GM23338 (cell line): ENCODE data around the gene CD83. TPM values are rescaled to one million over a fixed set of nuclear protein-coding genes. Genes with fewer than 3 reads are reported as not detected.

ENCODE experiments used
- ATAC-seq: fragments of 200-7000 bp; cut with Tn5 transposase; 3 replicates; pipeline ENCODE4 v1.9.1; 2020
- DNase-seq: peaks from one replicate; pipeline ENCODE4 v3.0.0-alpha.2; 2015; ENCODE audit warnings: low spot score
- H2AFZ ChIP-seq: fragments of 200-600 bp; sonication (generic); 2 replicates; pipeline ENCODE4 v1.8.0; 2016; ENCODE audit warnings: antibody characterized with exemption, mild to moderate bottlenecking, moderate library complexity
- H3F3A ChIP-seq: fragments of 200-600 bp; sonication (generic); replicated peaks from 2 replicates; pipeline ENCODE4 v1.8.0; 2017; ENCODE audit warnings: antibody characterized with exemption, mixed run types, low read depth
- H3K27ac ChIP-seq: fragments of 200-600 bp; sonication (generic); 2 replicates; pipeline ENCODE4 v1.6.1; 2016; ENCODE audit warnings: low read depth
- H3K27me3 ChIP-seq: fragments of 200-600 bp; sonication (generic); 2 replicates; pipeline ENCODE4 v1.8.0; 2016; ENCODE audit warnings: mild to moderate bottlenecking, mixed run types, moderate library complexity; ENCODE audit not compliant: insufficient read depth
- H3K36me3 ChIP-seq: fragments of 200-600 bp; sonication (generic); 2 replicates; pipeline ENCODE4 v1.8.0; 2016; ENCODE audit warnings: mild to moderate bottlenecking; ENCODE audit not compliant: insufficient read depth
- H3K4me1 ChIP-seq: fragments of 200-600 bp; sonication (generic); 2 replicates; pipeline ENCODE4 v1.8.0; 2016; ENCODE audit warnings: mild to moderate bottlenecking, moderate library complexity; ENCODE audit not compliant: insufficient read depth
- H3K4me2 ChIP-seq: fragments of 200-600 bp; sonication (generic); 2 replicates; pipeline ENCODE4 v1.7.1; 2017; ENCODE audit warnings: mixed run types
- H3K4me3 ChIP-seq: fragments of 200-600 bp; sonication (generic); 2 replicates; pipeline ENCODE4 v1.6.1; 2016; ENCODE audit warnings: mixed run types
- H3K79me2 ChIP-seq: fragments of 200-600 bp; sonication (generic); replicated peaks from 2 replicates; pipeline ENCODE4 v1.8.0; 2017; ENCODE audit warnings: mild to moderate bottlenecking; ENCODE audit not compliant: insufficient read depth
- H3K9me2 ChIP-seq: fragments of 200-600 bp; sonication (generic); 2 replicates; pipeline ENCODE4 v1.8.0; 2017; ENCODE audit not compliant: insufficient read depth
- H4K20me1 ChIP-seq: fragments of 200-600 bp; sonication (generic); replicated peaks from 2 replicates; pipeline ENCODE4 v1.8.0; 2017; ENCODE audit warnings: mild to moderate bottlenecking; ENCODE audit not compliant: insufficient read depth
- H3K27ac Mint-ChIP-seq: 2 replicates; pipeline ENCODE4 v1.8.0; 2020; ENCODE audit warnings: inconsistent platforms, mild to moderate bottlenecking, moderate library complexity, mixed read lengths
- H3K27me3 Mint-ChIP-seq: 3 replicates; pipeline ENCODE4 v1.8.0; 2022; ENCODE audit warnings: low read depth, mild to moderate bottlenecking, moderate library complexity, mixed read lengths, inconsistent platforms; ENCODE audit not compliant: insufficient read depth, poor library complexity
- H3K36me3 Mint-ChIP-seq: 3 replicates; pipeline ENCODE4 v1.8.0; 2021; ENCODE audit warnings: low read depth, mild to moderate bottlenecking, inconsistent platforms, moderate library complexity, mixed read lengths
- H3K4me1 Mint-ChIP-seq: 3 replicates; pipeline ENCODE4 v1.8.0; 2020; ENCODE audit warnings: mild to moderate bottlenecking, inconsistent platforms, mixed read lengths
- H3K4me3 Mint-ChIP-seq: 3 replicates; pipeline ENCODE4 v1.8.0; 2021; ENCODE audit warnings: moderate library complexity, mild to moderate bottlenecking, inconsistent platforms, mixed read lengths
- H3K9me3 Mint-ChIP-seq: 3 replicates; pipeline ENCODE4 v1.8.0; 2020; ENCODE audit warnings: moderate library complexity, mild to moderate bottlenecking, inconsistent platforms, mixed read lengths
- CREB1 ChIP-seq: fragments of 250-450 bp; sonication (Bioruptor Pico); IDR thresholded peaks from 2 replicates; pipeline ENCODE4 v1.5.0; 2020; ENCODE audit warnings: low read depth, mild to moderate bottlenecking, moderate library complexity
- CTCF ChIP-seq, 2 experiments: fragments of 200-600 bp in 1 of 2; sonication (generic) in 1 of 2; conservative IDR thresholded peaks; 2 replicates each; pipeline versions ENCODE4 v1.5.1 to v1.6.1; 2016 to 2017; ENCODE audit warnings: antibody characterized with exemption in 2 of 2, low read depth in 2 of 2, mild to moderate bottlenecking in 2 of 2, moderate library complexity in 1 of 2
- EZH2 ChIP-seq: fragments of 200-600 bp; sonication (generic); IDR thresholded peaks from one replicate; pipeline ENCODE4 v1.8.0; 2017; ENCODE audit warnings: antibody characterized with exemption, mild to moderate bottlenecking, low read depth; ENCODE audit not compliant: unreplicated experiment
- EZH2phosphoT487 ChIP-seq: fragments of 200-600 bp; sonication (generic); IDR thresholded peaks from one replicate; pipeline ENCODE4 v1.8.1; 2018; ENCODE audit warnings: antibody characterized with exemption; ENCODE audit not compliant: unreplicated experiment
- JUNB ChIP-seq: IDR thresholded peaks from one replicate; pipeline ENCODE4 v1.6.1; 2016; ENCODE audit warnings: antibody characterized with exemption; ENCODE audit not compliant: unreplicated experiment
- NANOG ChIP-seq: IDR thresholded peaks from 2 replicates; pipeline ENCODE4 v1.6.1; 2016; ENCODE audit warnings: antibody characterized with exemption, borderline replicate concordance
- ZNF114 ChIP-seq: fragments of 250-450 bp; sonication (Bioruptor Pico); IDR thresholded peaks from 2 replicates; pipeline ENCODE4 v1.5.0; 2020; ENCODE audit warnings: mild to moderate bottlenecking, moderate library complexity
- ZNF331 ChIP-seq: fragments of 250-450 bp; sonication (Bioruptor Pico); IDR thresholded peaks from 2 replicates; pipeline ENCODE4 v1.5.0; 2020; ENCODE audit warnings: low read depth, mild to moderate bottlenecking, moderate library complexity
- ZNF462 ChIP-seq: fragments of 250-450 bp; sonication (Bioruptor Pico); IDR thresholded peaks from 2 replicates; pipeline ENCODE4 v1.5.0; 2020; ENCODE audit warnings: mild to moderate bottlenecking, moderate library complexity
- polyA plus RNA-seq: library from polyadenylated mRNA; unstranded; fragments of >200 nt; fragmentation: Nextera tagmentation; extraction: Ambion mirVana; gene quantifications from 2 replicates; pipeline ENCODE4 v1.2.1, GENCODE V29; 2016
- total RNA-seq: library from RNA; depleted of rRNA; stranded (reverse); fragments of >200 nt; shearing (Covaris generic); gene quantifications from 2 replicates; pipeline ENCODE4 v1.2.3, GENCODE V29; 2014

The CD83 gene
- total and polyA plus RNA-seq, 2 experiments from 2014 or later: 8.1 to 13.2 TPM

- DNase-seq (no peak), ATAC-seq (no peak)
- no peaks in the 10 kb centered on the region for H4K20me1 ChIP-seq
- H3K27me3 ChIP-seq: peaks cover 19% of the 10 kb centered on the region
- H3K79me2 ChIP-seq: no peaks in the 10 kb centered on the region
- Mint-ChIP-seq H3K4me3 (no peak overlapping the region), H3K27me3 (peaks cover 9% of the 10 kb centered on the region), H3K27ac (no peak overlapping the region), H3K36me3 (no peaks in the 10 kb centered on the region; the same call in 2 of the 3 replicates), H3K4me1 (peaks cover 7% of the 10 kb centered on the region), H3K9me3 (no peaks in the 10 kb centered on the region)
- no peaks in the 10 kb centered on the region for H3K9me2 ChIP-seq
- TF ChIP-seq NANOG (no peak), JUNB (no peak), EZH2phosphoT487 (no peak), CREB1 (no peak), ZNF114 (CRISPR knock-in tag) (no peak), EZH2 (no peak), ZNF462 (CRISPR knock-in tag) (no peak), CTCF (conservative IDR thresholded peaks at IDR 0.05; ENCODE audit: low read depth in 2 of 2) (no peak), ZNF331 (CRISPR knock-in tag) (no peak)
- no peak overlapping the region for H2AFZ ChIP-seq
- H3K4me1 ChIP-seq: peaks cover 7% of the 10 kb centered on the region; the same call in 1 of the 2 replicates
- H3K36me3 ChIP-seq: no peaks in the 10 kb centered on the region
- H3K27ac ChIP-seq: no peak overlapping the region
- no peak overlapping the region for H3K4me2 ChIP-seq
- H3K4me3 ChIP-seq: no peak overlapping the region
- no peaks in the 10 kb centered on the region for H3F3A ChIP-seq
Measured at GRCh38 chr6:14120546-14120945, 3.0 kb downstream of the CD83 start.
